GM23248 (cell line): Measurements from ENCODE around the gene GPR4. TPM values are rescaled to one million over a fixed set of nuclear protein-coding genes. Genes with fewer than 3 reads are reported as not detected.

Source experiments
- DNase-seq: peaks from one replicate; pipeline ENCODE4 v3.0.0-alpha.2; 2015
- H2AFZ ChIP-seq: fragments of 200-600 bp; sonication (generic); 2 replicates; pipeline ENCODE4 v1.6.1; 2016; ENCODE audit warnings: antibody characterized with exemption
- H3F3A ChIP-seq: fragments of 200-600 bp; sonication (generic); 2 replicates; pipeline ENCODE4 v1.6.1; 2016; ENCODE audit warnings: mild to moderate bottlenecking, antibody characterized with exemption, mixed run types; ENCODE audit not compliant: insufficient read depth
- H3K27ac ChIP-seq: fragments of 200-600 bp; sonication (generic); 2 replicates; pipeline ENCODE4 v1.5.1; 2016; ENCODE audit warnings: mild to moderate bottlenecking
- H3K27me3 ChIP-seq: fragments of 200-600 bp; sonication (generic); replicated peaks from 2 replicates; pipeline ENCODE4 v1.6.1; 2016; ENCODE audit warnings: mild to moderate bottlenecking; ENCODE audit not compliant: insufficient read depth
- H3K36me3 ChIP-seq: fragments of 200-600 bp; sonication (generic); 2 replicates; pipeline ENCODE4 v1.6.1; 2016; ENCODE audit warnings: low read depth, mild to moderate bottlenecking
- H3K4me1 ChIP-seq: fragments of 200-600 bp; sonication (generic); 2 replicates; pipeline ENCODE4 v1.6.1; 2016; ENCODE audit warnings: mild to moderate bottlenecking; ENCODE audit not compliant: insufficient read depth
- H3K4me2 ChIP-seq: fragments of 200-600 bp; sonication (generic); one replicate; pipeline ENCODE4 v1.6.1; 2016; ENCODE audit warnings: mild to moderate bottlenecking; ENCODE audit not compliant: unreplicated experiment
- H3K4me3 ChIP-seq: fragments of 200-600 bp; sonication (generic); 2 replicates; pipeline ENCODE4 v1.5.1; 2016; ENCODE audit warnings: mild to moderate bottlenecking
- H3K79me2 ChIP-seq: fragments of 200-600 bp; sonication (generic); 2 replicates; pipeline ENCODE4 v1.6.1; 2016; ENCODE audit warnings: mild to moderate bottlenecking; ENCODE audit not compliant: insufficient read depth
- H3K9ac ChIP-seq: fragments of 200-600 bp; sonication (generic); 2 replicates; pipeline ENCODE4 v1.6.1; 2016; ENCODE audit warnings: mild to moderate bottlenecking
- H3K9me2 ChIP-seq: fragments of 200-600 bp; sonication (generic); 2 replicates; pipeline ENCODE4 v1.6.1; 2016; ENCODE audit warnings: mixed run types, mild to moderate bottlenecking, moderate library complexity; ENCODE audit not compliant: insufficient read depth
- H3K9me3 ChIP-seq: fragments of 200-600 bp; sonication (generic); one replicate; pipeline ENCODE4 v1.6.1; 2017; ENCODE audit warnings: low read depth
- H4K20me1 ChIP-seq: fragments of 200-600 bp; sonication (generic); 2 replicates; pipeline ENCODE4 v1.6.0; 2016; ENCODE audit not compliant: insufficient read depth
- EZH2 ChIP-seq: fragments of 200-600 bp; sonication (generic); IDR thresholded peaks from 2 replicates; pipeline ENCODE4 v1.6.1; 2018; ENCODE audit warnings: antibody characterized with exemption, mild to moderate bottlenecking; ENCODE audit not compliant: insufficient read depth, poor library complexity, severe bottlenecking
- EZH2phosphoT487 ChIP-seq: fragments of 200-600 bp; sonication (generic); IDR thresholded peaks from 2 replicates; pipeline ENCODE4 v1.6.1; 2018; ENCODE audit warnings: antibody characterized with exemption, moderate library complexity, mild to moderate bottlenecking, low read depth; ENCODE audit not compliant: insufficient read depth
- WGBS, 2 experiments: methylation state at CpG; one replicate each; pipeline ENCODE4 v1.1.6; 2015 to 2017; ENCODE audit warnings: low lambda C conversion rate in 2 of 2, low coverage in 1 of 2; ENCODE audit errors: missing lambda C conversion rate in 2 of 2; 5-methylcytosine and 5-hydroxymethylcytosine counted together
- in situ Hi-C: fragments of 300-500 bp; cut with MboI; formaldehyde crosslinking; loops from 2 replicates; pipeline ENCODE4 v1.15.0; 2020
- polyA plus RNA-seq: library from polyadenylated mRNA; unstranded; fragments of >200 nt; fragmentation: Nextera tagmentation; extraction: Ambion mirVana; gene quantifications from 2 replicates; pipeline ENCODE4 v1.2.1, GENCODE V29; 2016
- total RNA-seq: library from RNA; depleted of rRNA; stranded (reverse); fragments of >200 nt; shearing (Covaris generic); gene quantifications from 2 replicates; pipeline ENCODE4 v1.2.3, GENCODE V29; 2014

GPR4 gene
- total and polyA plus RNA-seq, 2 experiments from 2014 or later, result 0.32 to 1.6 TPM

DNA sequence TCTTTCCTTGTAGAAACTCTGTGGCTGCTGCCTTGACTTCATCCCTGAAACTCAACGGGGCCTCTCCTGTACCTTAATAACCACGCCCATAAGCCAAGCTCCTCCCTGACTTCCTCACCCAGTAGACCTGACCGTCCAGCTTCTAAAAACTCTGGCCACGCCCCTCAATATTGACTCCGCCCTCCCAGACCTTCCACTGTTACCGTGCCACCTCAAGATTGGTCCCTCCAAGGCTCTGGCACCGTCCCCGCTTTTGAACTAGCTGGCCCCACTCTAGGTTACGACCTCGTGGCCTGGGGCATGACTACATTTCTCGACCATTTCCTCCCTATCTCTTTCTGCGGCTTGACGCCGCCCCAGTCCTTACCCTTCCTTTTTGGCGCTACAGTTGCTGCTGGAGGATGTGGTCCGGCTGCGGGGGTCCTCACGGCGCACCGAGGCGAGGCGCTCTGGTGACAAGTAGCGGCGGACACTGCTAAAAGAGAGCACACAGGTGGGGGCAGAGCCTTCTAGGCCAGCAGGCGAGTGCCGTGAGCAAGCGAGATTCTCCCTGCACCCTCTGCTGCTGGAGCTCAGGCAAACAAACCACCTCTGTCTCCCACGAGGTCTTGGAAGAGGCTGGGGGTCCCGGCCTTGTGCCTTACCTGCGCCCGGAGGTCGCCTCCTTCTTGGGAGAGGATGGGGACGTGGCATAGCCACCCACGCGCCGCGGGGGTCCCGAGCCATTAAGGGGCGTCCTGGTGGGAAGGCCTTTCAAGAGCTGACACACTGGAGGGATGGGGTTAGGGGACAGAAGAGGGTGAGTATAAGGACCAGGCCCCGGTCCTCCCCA is 39.5 kb upstream of the GPR4 start:
- Histone ChIP-seq H3K36me3 (no peaks in the 10 kb centered on the region), H3K9me2 (no peaks in the 10 kb centered on the region), H2AFZ (peak overlapping the region; percentile 91), H3K9me3 (no peaks in the 10 kb centered on the region), H3K9ac (peak overlapping the region; percentile 74), H3K4me1 (peaks cover 10% of the 10 kb centered on the region; the same call in 1 of the 2 replicates), H3K27me3 (no peaks in the 10 kb centered on the region), H3K4me2 (peak overlapping the region; percentile 84), H3F3A (peaks cover 14% of the 10 kb centered on the region), H3K4me3 (peak overlapping the region; percentile 67), H4K20me1 (no peaks in the 10 kb centered on the region), H3K79me2 (peaks cover 15% of the 10 kb centered on the region), H3K27ac (peak overlapping the region; percentile 77)
- no peak for TF ChIP-seq EZH2phosphoT487
- TF ChIP-seq EZH2, result no peak
- DNase-seq, result peak; percentile 80
- in situ Hi-C loops, result no loop called here
- 4 to 6% methylated on average over 38 to 40 of the region's 40 CpGs for WGBS, 2 experiments

DNA sequence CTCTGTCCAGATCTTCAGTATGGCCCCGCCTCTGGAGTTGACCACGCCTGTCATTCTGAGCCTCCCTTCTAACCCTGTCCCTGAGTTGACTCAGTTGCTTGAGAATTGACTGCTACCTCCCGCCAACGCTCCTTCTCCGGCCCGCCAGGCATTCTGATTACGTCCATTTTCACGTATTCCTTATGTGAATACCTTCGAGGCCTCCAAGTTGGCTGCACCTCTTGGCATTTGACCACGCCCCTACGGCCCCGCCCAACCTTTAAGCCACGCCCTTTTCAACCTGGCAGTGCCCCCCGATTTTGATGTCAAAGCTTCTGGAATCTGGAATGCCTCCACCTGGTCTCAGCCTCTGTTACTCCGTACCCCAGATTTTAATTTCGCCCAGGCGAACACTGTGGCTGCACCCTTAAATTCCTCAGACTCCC is 38.8 kb upstream of the GPR4 start:
- TF ChIP-seq EZH2, result no peak
- TF ChIP-seq EZH2phosphoT487, result no peak
- Histone ChIP-seq H3K4me1 (peaks cover 10% of the 10 kb centered on the region; the same call in 1 of the 2 replicates), H3K4me3 (peak overlapping the region; percentile 67; the same call in 1 of the 2 replicates), H3K9ac (no peak overlapping the region), H3K36me3 (no peaks in the 10 kb centered on the region), H4K20me1 (no peaks in the 10 kb centered on the region), H3K27me3 (no peaks in the 10 kb centered on the region), H3K27ac (peak overlapping the region; percentile 77), H3F3A (peaks cover 14% of the 10 kb centered on the region), H3K4me2 (peak overlapping the region; percentile 84), H3K79me2 (peaks cover 15% of the 10 kb centered on the region), H3K9me2 (no peaks in the 10 kb centered on the region), H2AFZ (peak overlapping the region; percentile 91; the same call in 1 of the 2 replicates), H3K9me3 (no peaks in the 10 kb centered on the region)
- in situ Hi-C loops, result no loop called here
- no peak for DNase-seq
- 67 to 69% methylated on average over 17 of the region's 17 CpGs for WGBS, 2 experiments

DNA sequence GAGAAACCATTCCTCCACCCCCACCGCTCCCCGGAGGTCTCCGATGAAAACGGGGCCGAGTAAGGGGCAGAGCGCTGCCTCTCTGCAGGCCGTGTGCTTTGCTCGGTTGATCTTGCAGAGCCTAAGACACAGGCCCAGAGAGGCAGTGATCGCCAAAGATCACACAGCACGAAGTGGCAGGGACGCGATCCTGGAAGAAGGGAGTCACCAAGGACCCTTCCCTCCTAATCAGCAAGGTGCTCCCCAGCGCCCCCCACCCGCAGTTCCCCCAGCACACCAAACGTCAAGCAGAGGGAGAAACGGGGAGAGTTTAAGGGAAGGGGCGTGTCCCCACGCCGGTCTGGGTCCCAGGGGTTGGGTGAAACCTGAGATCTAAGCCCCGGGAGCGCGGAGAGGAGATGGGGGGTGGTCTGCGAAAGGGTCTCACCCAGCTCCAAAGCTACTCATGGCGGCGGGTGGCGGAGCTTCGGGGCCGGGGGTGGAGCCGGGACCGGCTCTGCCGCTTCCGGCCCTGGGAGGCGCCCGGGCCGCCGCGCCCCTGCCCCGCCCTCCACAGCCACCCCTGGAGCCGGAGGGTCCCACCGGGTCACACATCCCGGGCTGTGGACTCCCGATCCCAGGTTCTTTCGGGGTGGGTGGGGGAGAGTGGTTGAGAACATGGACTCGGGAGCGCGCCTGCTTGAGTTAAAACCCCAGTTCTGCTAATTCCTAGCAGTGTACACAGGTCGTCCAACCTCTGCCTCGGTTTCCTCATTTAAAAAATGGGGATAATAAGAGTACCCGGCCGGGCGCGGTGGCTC is 37.1 kb upstream of the GPR4 start, which contains the start of gene EML2:
Gene EML2, minus strand, starts transcription at position 468 of the 800 bp plus-strand sequence. Its CDS starts 21 bp downstream, at position 447.
- 5 to 6% methylated on average over 40 to 41 of the region's 52 CpGs for WGBS, 2 experiments
- Histone ChIP-seq H3K4me3 (peak within 1 kb of the TSS; percentile 82), H3F3A (peaks cover 15% of the 10 kb centered on the region), H3K36me3 (no peaks in the 10 kb centered on the region), H3K79me2 (peaks cover 15% of the 10 kb centered on the region), H2AFZ (peak within 1 kb of the TSS; percentile 85), H3K9me3 (no peaks in the 10 kb centered on the region), H3K9me2 (no peaks in the 10 kb centered on the region), H3K27ac (no peak within 1 kb of the TSS), H3K4me1 (peaks cover 10% of the 10 kb centered on the region; the same call in 1 of the 2 replicates), H3K4me2 (peak within 1 kb of the TSS; percentile 83), H4K20me1 (no peaks in the 10 kb centered on the region), H3K9ac (peak within 1 kb of the TSS; percentile 76), H3K27me3 (no peaks in the 10 kb centered on the region)
- in situ Hi-C loops, result no loop called here
- no peak for TF ChIP-seq EZH2phosphoT487
- TF ChIP-seq EZH2, result no peak
- DNase-seq, result peak; percentile 67

DNA sequence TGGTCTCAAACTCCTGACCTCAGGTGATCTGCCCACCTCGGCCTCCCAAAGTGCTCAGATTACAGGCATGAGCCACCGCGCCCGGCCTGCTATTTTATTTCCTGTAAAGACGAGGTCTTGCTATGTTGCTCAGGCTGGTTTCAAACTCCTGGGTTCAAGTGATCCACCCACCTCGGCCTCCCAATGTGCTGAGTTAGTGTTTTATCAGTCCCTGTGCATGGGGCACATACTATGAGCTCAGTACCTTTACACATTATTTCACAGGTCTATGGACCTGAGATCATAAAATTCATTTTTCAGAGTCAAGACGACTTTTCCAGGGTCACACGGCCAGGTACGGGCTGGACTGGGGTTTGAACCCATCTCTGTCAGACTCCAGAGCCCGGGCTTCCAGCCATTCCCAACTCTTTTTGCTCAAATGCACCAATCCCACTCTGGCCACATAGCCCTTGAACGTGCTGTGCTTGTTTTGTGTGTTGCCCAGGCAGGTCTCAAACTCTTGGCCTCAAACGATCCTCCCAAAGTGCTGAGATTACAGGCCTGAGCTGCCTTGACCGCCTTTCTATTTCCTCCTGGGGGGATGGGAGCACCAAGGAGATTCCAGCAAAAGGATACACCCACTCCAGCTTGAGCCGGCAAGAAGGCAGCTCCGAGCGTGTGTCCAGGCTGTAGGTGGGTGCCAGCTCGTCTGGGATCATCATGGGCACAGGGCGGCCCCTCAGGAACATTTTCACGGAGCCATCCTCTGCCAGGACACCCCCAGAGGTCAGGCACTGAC is 36.1 kb upstream of the GPR4 start:
- DNase-seq, result peak; percentile 55
- H3K4me3 ChIP-seq, result peak overlapping the region; percentile 82
- no peaks in the 10 kb centered on the region for H3K9me2 ChIP-seq
- H3K9me3 ChIP-seq, result no peaks in the 10 kb centered on the region
- H3K27ac ChIP-seq, result no peak overlapping the region
- peaks cover 19% of the 10 kb centered on the region for H3F3A ChIP-seq
- peaks cover 15% of the 10 kb centered on the region for H3K79me2 ChIP-seq
- peak overlapping the region; percentile 83 for H3K4me2 ChIP-seq
- H2AFZ ChIP-seq, result peak overlapping the region; percentile 85
- in situ Hi-C loops, result no loop called here
- H3K27me3 ChIP-seq, result no peaks in the 10 kb centered on the region
- TF ChIP-seq EZH2 (no peak), EZH2phosphoT487 (no peak)
- no peaks in the 10 kb centered on the region for H4K20me1 ChIP-seq
- no peaks in the 10 kb centered on the region for H3K36me3 ChIP-seq
- peaks cover 10% of the 10 kb centered on the region; the same call in 1 of the 2 replicates for H3K4me1 ChIP-seq
- peak overlapping the region; percentile 76 for H3K9ac ChIP-seq
- 73% methylated on average over 19 of the region's 19 CpGs for WGBS, 2 experiments
